ENCODE measurements around the gene CNOT1.

DNA sequence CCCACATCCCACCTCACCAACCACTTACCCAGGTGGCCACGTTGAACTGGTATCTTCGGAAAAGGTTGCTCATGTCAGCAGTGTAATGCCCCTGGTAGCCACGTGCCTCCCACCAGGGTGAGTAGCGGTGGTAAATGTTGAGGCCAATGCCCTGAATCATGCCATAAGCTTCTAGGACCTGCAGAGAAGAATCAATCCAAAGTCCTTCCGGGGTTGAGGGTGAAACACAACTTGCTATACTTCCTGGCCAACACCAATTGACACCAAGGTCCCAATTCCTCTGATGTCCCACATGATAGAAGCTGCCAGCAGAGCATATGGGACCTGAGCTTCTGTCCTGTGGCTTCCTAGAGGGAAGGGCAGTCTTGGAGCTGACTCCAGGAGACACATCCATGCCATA is 11.3 kb upstream of the CNOT1 start:
- TF ChIP-seq, protein P1, sequence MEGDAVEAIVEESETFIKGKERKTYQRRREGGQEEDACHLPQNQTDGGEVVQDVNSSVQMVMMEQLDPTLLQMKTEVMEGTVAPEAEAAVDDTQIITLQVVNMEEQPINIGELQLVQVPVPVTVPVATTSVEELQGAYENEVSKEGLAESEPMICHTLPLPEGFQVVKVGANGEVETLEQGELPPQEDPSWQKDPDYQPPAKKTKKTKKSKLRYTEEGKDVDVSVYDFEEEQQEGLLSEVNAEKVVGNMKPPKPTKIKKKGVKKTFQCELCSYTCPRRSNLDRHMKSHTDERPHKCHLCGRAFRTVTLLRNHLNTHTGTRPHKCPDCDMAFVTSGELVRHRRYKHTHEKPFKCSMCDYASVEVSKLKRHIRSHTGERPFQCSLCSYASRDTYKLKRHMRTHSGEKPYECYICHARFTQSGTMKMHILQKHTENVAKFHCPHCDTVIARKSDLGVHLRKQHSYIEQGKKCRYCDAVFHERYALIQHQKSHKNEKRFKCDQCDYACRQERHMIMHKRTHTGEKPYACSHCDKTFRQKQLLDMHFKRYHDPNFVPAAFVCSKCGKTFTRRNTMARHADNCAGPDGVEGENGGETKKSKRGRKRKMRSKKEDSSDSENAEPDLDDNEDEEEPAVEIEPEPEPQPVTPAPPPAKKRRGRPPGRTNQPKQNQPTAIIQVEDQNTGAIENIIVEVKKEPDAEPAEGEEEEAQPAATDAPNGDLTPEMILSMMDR (IDR thresholded peaks at IDR 0.05 in 4 of 5, conservative IDR thresholded peaks at IDR 0.05 in 1 of 5): no peak
- no peak for TF ChIP-seq POLR2A (IDR thresholded peaks at IDR 0.05)
